OCI-LY7 (cell line): ENCODE data around the gene CRAMP1.

Experiments used
- CTCF ChIP-seq: fragments of 200-600 bp; sonication (generic); conservative IDR thresholded peaks from 2 replicates; pipeline ENCODE4 v1.5.1; 2014; ENCODE audit warnings: mild to moderate bottlenecking, antibody characterized with exemption, low read length, moderate library complexity, mixed read lengths
- EZH2phosphoT487 ChIP-seq: fragments of 200-600 bp; sonication (generic); IDR thresholded peaks from 2 replicates; pipeline ENCODE4 v1.6.1; 2018; ENCODE audit warnings: low read depth, borderline replicate concordance, mild to moderate bottlenecking, mixed run types, antibody characterized with exemption, low read length, moderate library complexity, mixed read lengths

- TF ChIP-seq CTCF: no peak
- no peak for TF ChIP-seq EZH2phosphoT487
These were observed at the start of gene CRAMP1 for GRCh38 chr16:1612320-1613111.
